Measurements from ENCODE around the gene MYT1. TPM values are rescaled to one million over a fixed set of nuclear protein-coding genes. Genes with fewer than 3 reads are reported as not detected.
A peak's percentile ranks its signal among the peaks of the same experiment; 100 is the strongest.
"Not testable (repeated sequence)": the region's sequence is repeated elsewhere in the genome, so short reads cannot be mapped to it uniquely, and the experiment has no call there.

The MYT1 gene
- total RNA-seq, 1 donor from 2014 or later: not detected

GRCh38 chr20:64224351-64225170 lies 60.3 kb downstream of the MYT1 start:
- no peak for DNase-seq (ENCODE audit: low spot score)
- intact Hi-C loops (cut with DNase I): no loop called here

GRCh38 chr20:64225171-64225595 lies 60.9 kb downstream of the MYT1 start:
- DNase-seq (ENCODE audit: low spot score): no peak
- intact Hi-C loops (cut with DNase I): no loop called here

- DNase-seq (ENCODE audit: low spot score): no peak
- intact Hi-C loops (cut with DNase I): no loop called here
Measured at GRCh38 chr20:64225828-64226598, 61.8 kb downstream of the MYT1 start.

- intact Hi-C loops (cut with DNase I): no loop called here
- no peak for DNase-seq (ENCODE audit: low spot score)
Measured at GRCh38 chr20:64226686-64227580, 62.7 kb downstream of the MYT1 start.

GRCh38 chr20:64228086-64228653 lies 63.9 kb downstream of the MYT1 start:
- DNase-seq (ENCODE audit: low spot score): no peak
- intact Hi-C loops (cut with DNase I): no loop called here

- intact Hi-C loops (cut with DNase I): no loop called here
- DNase-seq (ENCODE audit: low spot score): no peak
Measured at GRCh38 chr20:64228751-64229506, 64.7 kb downstream of the MYT1 start.

GRCh38 chr20:64229507-64230061 lies 65.3 kb downstream of the MYT1 start:
- intact Hi-C loops (cut with DNase I): no loop called here
- DNase-seq (ENCODE audit: low spot score): no peak

- no peak for DNase-seq (ENCODE audit: low spot score)
- intact Hi-C loops (cut with DNase I): no loop called here
Measured at GRCh38 chr20:64230461-64231145, 66.4 kb downstream of the MYT1 start.

GRCh38 chr20:64231621-64232550 lies 67.6 kb downstream of the MYT1 start:
- DNase-seq (ENCODE audit: low spot score): no peak
- intact Hi-C loops (cut with DNase I): no loop called here

GRCh38 chr20:64232794-64233193 lies 68.5 kb downstream of the MYT1 start:
- intact Hi-C loops (cut with DNase I): no loop called here

GRCh38 chr20:64233725-64234124 lies 69.5 kb downstream of the MYT1 start:
- peak; percentile 87 for DNase-seq (ENCODE audit: low spot score)
- intact Hi-C loops (cut with DNase I): no loop called here

More at GRCh38 chr20:64232794-64233193, 68.5 kb downstream of the MYT1 start:
- DNase-seq (ENCODE audit: low spot score): no peak

GRCh38 chr20:64234291-64234791 lies 70.1 kb downstream of the MYT1 start:
- intact Hi-C loops (cut with DNase I): no loop called here
- no peak for DNase-seq (ENCODE audit: low spot score)

GRCh38 chr20:64234921-64235565 lies 70.8 kb downstream of the MYT1 start:
- intact Hi-C loops (cut with DNase I): not testable (repeated sequence)

GRCh38 chr20:64236137-64237088 lies 72.2 kb downstream of the MYT1 start:
- no peak for DNase-seq (ENCODE audit: low spot score)
- intact Hi-C loops (cut with DNase I): no loop called here

More at GRCh38 chr20:64234921-64235565, 70.8 kb downstream of the MYT1 start:
- not testable (repeated sequence) for DNase-seq (ENCODE audit: low spot score)

- intact Hi-C loops (cut with DNase I): no loop called here
Measured at GRCh38 chr20:64237316-64237715, 73.1 kb downstream of the MYT1 start.

More at GRCh38 chr20:64237316-64237715, 73.1 kb downstream of the MYT1 start:
- no peak for DNase-seq (ENCODE audit: low spot score)
